OCI-LY1 (cell line): ENCODE data around the gene ALDH5A1.
A peak's percentile ranks its signal among the peaks of the same experiment; 100 is the strongest.

ENCODE experiments used
- CTCF ChIP-seq: fragments of 200-600 bp; sonication (generic), shearing (Covaris generic); IDR thresholded peaks from 2 replicates; pipeline ENCODE4 v1.5.1; 2017; ENCODE audit warnings: mild to moderate bottlenecking, antibody characterized with exemption, low read length, moderate library complexity, mixed read lengths
- EZH2 ChIP-seq: fragments of 200-600 bp; sonication (generic), shearing (Covaris generic); IDR thresholded peaks from 2 replicates; pipeline ENCODE4 v1.8.0; 2017; ENCODE audit warnings: borderline replicate concordance, mixed run types, mild to moderate bottlenecking, antibody characterized with exemption, low read length, moderate library complexity, mixed read lengths

- TF ChIP-seq CTCF (peak; percentile 61), EZH2 (no peak)
Measured at GRCh38 chr6:24547243-24547642, 52.5 kb downstream of the ALDH5A1 start.
